ENCODE results near the gene PUM2.
"Not testable (repeated sequence)": the region's sequence is repeated elsewhere in the genome, so short reads cannot be mapped to it uniquely, and the experiment has no call there.

Gene PUM2

GRCh38 chr2:20236496-20236895 lies 114.1 kb downstream of the PUM2 start:
- no peak for TF ChIP-seq CTCF (IDR thresholded peaks at IDR 0.05; ENCODE audit: control insufficient read depth, insufficient read depth, low read depth, low read length, missing control alignments)
- no peak overlapping the region for H3K4me3 ChIP-seq (ENCODE audit: control insufficient read depth, low read depth, low read length)
- DNase-seq (ENCODE audit: low read depth), result no peak

GRCh38 chr2:20235655-20236305 lies 114.9 kb downstream of the PUM2 start:
- TF ChIP-seq CTCF (IDR thresholded peaks at IDR 0.05; ENCODE audit: control insufficient read depth, insufficient read depth, low read depth, low read length, missing control alignments), result no peak
- DNase-seq (ENCODE audit: low read depth), result no peak
- H3K4me3 ChIP-seq (ENCODE audit: control insufficient read depth, low read depth, low read length), result no peak overlapping the region

- not testable (repeated sequence) for H3K4me3 ChIP-seq (ENCODE audit: control insufficient read depth, low read depth, low read length); DNase-seq (ENCODE audit: low read depth)
These were observed 116.0 kb downstream of the PUM2 start for GRCh38 chr2:20234597-20234996.

- no peak for DNase-seq (ENCODE audit: low read depth)
- TF ChIP-seq CTCF (IDR thresholded peaks at IDR 0.05; ENCODE audit: control insufficient read depth, insufficient read depth, low read depth, low read length, missing control alignments), result no peak
These were observed 117.8 kb downstream of the PUM2 start for GRCh38 chr2:20232837-20233207.

GRCh38 chr2:20231598-20232026 lies 119.0 kb downstream of the PUM2 start:
- H3K4me3 ChIP-seq (ENCODE audit: control insufficient read depth, low read depth, low read length), result no peak overlapping the region
- no peak for DNase-seq (ENCODE audit: low read depth)
- TF ChIP-seq CTCF (IDR thresholded peaks at IDR 0.05; ENCODE audit: control insufficient read depth, insufficient read depth, low read depth, low read length, missing control alignments), result no peak

More at GRCh38 chr2:20232837-20233207, 117.8 kb downstream of the PUM2 start:
- H3K4me3 ChIP-seq (ENCODE audit: control insufficient read depth, low read depth, low read length), result no peak overlapping the region

- H3K4me3 ChIP-seq (ENCODE audit: control insufficient read depth, low read depth, low read length), result no peak overlapping the region
- no peak for DNase-seq (ENCODE audit: low read depth)
- TF ChIP-seq CTCF (IDR thresholded peaks at IDR 0.05; ENCODE audit: control insufficient read depth, insufficient read depth, low read depth, low read length, missing control alignments), result no peak
These were observed 119.5 kb downstream of the PUM2 start for GRCh38 chr2:20231159-20231558.

GRCh38 chr2:20230114-20230425 lies 120.6 kb downstream of the PUM2 start:
- no peak for TF ChIP-seq CTCF (IDR thresholded peaks at IDR 0.05; ENCODE audit: control insufficient read depth, insufficient read depth, low read depth, low read length, missing control alignments)
- no peak for DNase-seq (ENCODE audit: low read depth)
- H3K4me3 ChIP-seq (ENCODE audit: control insufficient read depth, low read depth, low read length), result no peak overlapping the region

All from AG09309 (cell line).